Adrenal gland (tissue), 12 donors: ENCODE results near the gene NPAS3. TPM values are rescaled to one million over a fixed set of nuclear protein-coding genes. Genes with fewer than 3 reads are reported as not detected.

Experiments
- DNase-seq, 7 donors: peaks; one replicate each; pipeline ENCODE4 v3.0.0-alpha.2; 2019 to 2020
- H3K27ac ChIP-seq, 5 donors: fragments of 200-600 bp; sonication (generic) in 4 of 5; 1 replicate in 3 of 5; 2 replicates in 2 of 5; pipeline versions ENCODE4 v1.5.1 to v1.8.0; 2016 to 2020; ENCODE audit warnings: mild to moderate bottlenecking in 1 of 5
- H3K27me3 ChIP-seq: fragments of 200-600 bp; 2 replicates; pipeline ENCODE4 v1.8.0; 2021
- H3K36me3 ChIP-seq, 2 donors: fragments of 200-600 bp; replicated peaks in 1 of 2; 1 replicate in 1 of 2; 2 replicates in 1 of 2; pipeline versions ENCODE4 v1.5.1 to v1.8.0; 2018 to 2022
- H3K4me1 ChIP-seq, 2 donors: fragments of 200-600 bp; replicated peaks in 1 of 2; 1 replicate in 1 of 2; 2 replicates in 1 of 2; pipeline versions ENCODE4 v1.5.1 to v1.8.0; 2018 to 2021
- H3K4me3 ChIP-seq, 4 donors: fragments of 200-600 bp; sonication (generic) in 3 of 4; one replicate each; pipeline ENCODE4 v1.5.1; 2016 to 2018
- H3K9me3 ChIP-seq, 3 donors: fragments of 200-600 bp; sonication (generic) in 1 of 3; replicated peaks in 1 of 3; 1 replicate in 2 of 3; 2 replicates in 1 of 3; pipeline versions ENCODE4 v1.5.1 to v1.8.0; 2016 to 2021
- CTCF ChIP-seq, 6 experiments: fragments of 450-650 bp in 4 of 6; fragments of 200-600 bp in 2 of 6; sonication (generic) in 1 of 6; IDR thresholded peaks; 1 replicate in 5 of 6; 2 replicates in 1 of 6; pipeline versions ENCODE4 v1.5.1 to v1.8.0; 2016 to 2021; ENCODE audit warnings: antibody characterized with exemption in 6 of 6, mild to moderate bottlenecking in 2 of 6, moderate library complexity in 1 of 6
- POLR2A ChIP-seq, 2 donors: fragments of 450-650 bp; IDR thresholded peaks; one replicate each; pipeline ENCODE4 v1.6.1; 2017; ENCODE audit warnings: antibody characterized with exemption in 2 of 2, mild to moderate bottlenecking in 2 of 2, moderate library complexity in 1 of 2
- WGBS, 4 donors: extraction: QIAGEN DNeasy Blood & Tissue Kit in 2 of 4; methylation state at CpG; one replicate each; pipeline versions ENCODE4 v1.1.5 to v1.1.7; 2013 to 2017; 5-methylcytosine and 5-hydroxymethylcytosine counted together
- intact Hi-C, 2 donors: fragments of 100-400 bp; cut with DNase I; formaldehyde crosslinking; loops; one replicate each; pipeline versions ENCODE4 v1.14.1 to v1.15.0; 2022 to 2023
- polyA plus RNA-seq, 3 donors: library from polyadenylated mRNA; stranded (reverse); fragments of 200-250 nt in 2 of 3; fragments of 350-450 nt in 1 of 3; fragmentation: Illumina TruSeq in 1 of 3; extraction: RNeasy Lipid Tissue Mini Kit (QIAGEN cat#74804) in 1 of 3; gene quantifications; one replicate each; pipeline ENCODE4 v1.2.3, GENCODE V29; 2013 to 2014
- total RNA-seq, 9 donors: library from RNA; depleted of rRNA in 4 of 9; stranded (reverse); fragments of >200 nt in 4 of 9; fragments of 120-200 nt in 1 of 9; fragmentation: NEBNext Ultra II Directional in 1 of 9; extraction: Animal tissue kit (Norgen Biotek cat#: 25700) in 1 of 9; gene quantifications; one replicate each; pipeline versions ENCODE4 v1.1.0 to v1.2.4, GENCODE V29; 2013 to 2023
- donor health status: healthy with polysubstance abuse.
- donor health status: Bipolar disorder and iron deficiency.
- donor health status: DM: yes; HTN: yes; CAD: no.
- donor health status: DM: no; HTN: no; CAD: no.
- donor health status: DM: no; HTN: no; CAD: no.
- donor health status: DM: yes; HTN: yes; CAD: no.

NPAS3 gene
- total and polyA plus RNA-seq, 12 donors, result 0.36 to 7.5 (median 1.5) TPM

- no peak for DNase-seq
- intact Hi-C loops, result no loop called here
- 85 to 95% (median 90%) methylated on average over 2 of the region's 2 CpGs for WGBS, 4 donors
- no peak for TF ChIP-seq CTCF (IDR thresholded peaks at IDR 0.05)
- no peak for TF ChIP-seq POLR2A (IDR thresholded peaks at IDR 0.05)
- Histone ChIP-seq H3K4me1 (no peaks in the 10 kb centered on the region), H3K9me3 (no peaks in the 10 kb centered on the region), H3K4me3 (no peak overlapping the region), H3K27me3 (no peaks in the 10 kb centered on the region), H3K36me3 (no peaks in the 10 kb centered on the region), H3K27ac (no peak overlapping the region)
Measured at GRCh38 chr14:33806905-33807304, 868.2 kb downstream of the NPAS3 start.

GRCh38 chr14:33808187-33808586 is 869.5 kb downstream of the NPAS3 start:
- no peaks in the 10 kb centered on the region for H3K27me3 ChIP-seq
- intact Hi-C loops, result no loop called here
- H3K36me3 ChIP-seq, result no peaks in the 10 kb centered on the region
- no peak overlapping the region for H3K27ac ChIP-seq
- H3K4me3 ChIP-seq, result no peak overlapping the region
- DNase-seq, result no peak
- WGBS, 4 donors, result 53 to 77% (median 60%) methylated on average over 3 of the region's 3 CpGs
- TF ChIP-seq CTCF (IDR thresholded peaks at IDR 0.05) (no peak), POLR2A (IDR thresholded peaks at IDR 0.05) (no peak)
- no peaks in the 10 kb centered on the region for H3K9me3 ChIP-seq
- H3K4me1 ChIP-seq, result no peaks in the 10 kb centered on the region

GRCh38 chr14:33809396-33809981 is 870.8 kb downstream of the NPAS3 start:
- Histone ChIP-seq H3K4me3 (no peak overlapping the region), H3K27ac (no peak overlapping the region), H3K36me3 (no peaks in the 10 kb centered on the region), H3K9me3 (no peaks in the 10 kb centered on the region), H3K27me3 (no peaks in the 10 kb centered on the region), H3K4me1 (no peaks in the 10 kb centered on the region)
- 75 to 93% (median 80%) methylated on average over 2 of the region's 2 CpGs for WGBS, 4 donors
- no peak for TF ChIP-seq POLR2A (IDR thresholded peaks at IDR 0.05)
- TF ChIP-seq CTCF (IDR thresholded peaks at IDR 0.05), result no peak
- DNase-seq, result no peak
- intact Hi-C loops, result no loop called here

- Histone ChIP-seq H3K9me3 (no peaks in the 10 kb centered on the region), H3K36me3 (no peaks in the 10 kb centered on the region)
- 53 to 71% (median 62%) methylated on average over 6 of the region's 6 CpGs for WGBS, 4 donors
Measured at GRCh38 chr14:33810308-33810707, 871.6 kb downstream of the NPAS3 start.

More at GRCh38 chr14:33810308-33810707, 871.6 kb downstream of the NPAS3 start:
- intact Hi-C loops, result no loop called here
- no peak for TF ChIP-seq POLR2A (IDR thresholded peaks at IDR 0.05)
- TF ChIP-seq CTCF (IDR thresholded peaks at IDR 0.05), result no peak
- Histone ChIP-seq H3K4me1 (no peaks in the 10 kb centered on the region), H3K4me3 (no peak overlapping the region), H3K27ac (no peak overlapping the region), H3K27me3 (no peaks in the 10 kb centered on the region)
- DNase-seq, result no peak
